Left forelimb (tissue), 1 donor: Measurements from ENCODE around the gene VPS39.
"Not testable (repeated sequence)": the region's sequence is repeated elsewhere in the genome, so short reads cannot be mapped to it uniquely, and the experiment has no call there.

Experiments used
- DNase-seq: peaks from one replicate; pipeline ENCODE4 v3.0.0-alpha.2; 2018; ENCODE audit warnings: low spot score

The VPS39 gene, protein sequence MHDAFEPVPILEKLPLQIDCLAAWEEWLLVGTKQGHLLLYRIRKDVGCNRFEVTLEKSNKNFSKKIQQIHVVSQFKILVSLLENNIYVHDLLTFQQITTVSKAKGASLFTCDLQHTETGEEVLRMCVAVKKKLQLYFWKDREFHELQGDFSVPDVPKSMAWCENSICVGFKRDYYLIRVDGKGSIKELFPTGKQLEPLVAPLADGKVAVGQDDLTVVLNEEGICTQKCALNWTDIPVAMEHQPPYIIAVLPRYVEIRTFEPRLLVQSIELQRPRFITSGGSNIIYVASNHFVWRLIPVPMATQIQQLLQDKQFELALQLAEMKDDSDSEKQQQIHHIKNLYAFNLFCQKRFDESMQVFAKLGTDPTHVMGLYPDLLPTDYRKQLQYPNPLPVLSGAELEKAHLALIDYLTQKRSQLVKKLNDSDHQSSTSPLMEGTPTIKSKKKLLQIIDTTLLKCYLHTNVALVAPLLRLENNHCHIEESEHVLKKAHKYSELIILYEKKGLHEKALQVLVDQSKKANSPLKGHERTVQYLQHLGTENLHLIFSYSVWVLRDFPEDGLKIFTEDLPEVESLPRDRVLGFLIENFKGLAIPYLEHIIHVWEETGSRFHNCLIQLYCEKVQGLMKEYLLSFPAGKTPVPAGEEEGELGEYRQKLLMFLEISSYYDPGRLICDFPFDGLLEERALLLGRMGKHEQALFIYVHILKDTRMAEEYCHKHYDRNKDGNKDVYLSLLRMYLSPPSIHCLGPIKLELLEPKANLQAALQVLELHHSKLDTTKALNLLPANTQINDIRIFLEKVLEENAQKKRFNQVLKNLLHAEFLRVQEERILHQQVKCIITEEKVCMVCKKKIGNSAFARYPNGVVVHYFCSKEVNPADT

DNA sequence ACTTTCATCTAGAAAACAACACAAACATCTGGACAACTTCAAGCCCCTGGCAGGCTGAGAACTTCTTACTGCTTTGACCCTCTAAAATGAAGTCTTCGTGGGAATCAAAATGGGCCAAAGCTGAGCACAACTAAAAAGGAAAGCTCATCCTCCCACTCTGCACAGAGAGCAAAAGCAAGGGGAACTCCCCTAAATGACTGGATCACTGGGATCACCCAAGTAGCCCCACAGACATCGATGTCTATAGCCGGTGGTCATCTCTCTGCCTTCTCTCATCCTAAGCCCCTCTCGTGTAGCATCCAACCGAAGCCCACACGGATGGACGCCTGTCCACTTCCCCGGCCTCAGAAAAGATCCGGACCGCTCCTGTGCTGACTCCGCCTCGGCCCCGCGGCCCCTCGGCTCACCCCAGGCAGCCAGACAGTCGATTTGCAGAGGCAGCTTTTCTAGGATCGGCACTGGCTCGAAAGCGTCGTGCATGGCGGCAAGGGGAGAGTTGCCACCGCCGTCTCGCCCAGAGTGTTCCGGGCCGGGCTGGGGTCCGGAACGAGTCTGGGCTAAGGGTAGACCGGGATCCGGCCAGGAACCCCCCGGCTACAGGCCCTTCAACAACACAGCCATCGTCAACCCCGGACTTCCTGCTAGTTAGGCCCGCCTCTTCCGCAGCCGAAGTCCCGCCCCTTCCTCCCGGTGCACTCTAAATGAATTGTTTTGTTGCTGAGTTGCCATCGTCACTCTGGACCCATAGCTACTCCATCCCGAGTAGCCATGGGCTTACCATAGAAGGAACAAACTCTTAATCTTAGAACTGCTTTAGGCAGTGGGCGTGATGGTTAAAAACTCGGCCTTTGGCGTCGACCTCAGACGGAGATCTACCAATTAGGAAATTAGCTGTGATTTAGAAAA lies at the start of gene VPS39:
Gene VPS39, minus strand, starts transcription at position 631 of the 906 bp plus-strand sequence. Its CDS starts 151 bp downstream, at position 480.
- peak; percentile 90 for DNase-seq

- DNase-seq = no peak
Observed at GRCh38 chr15:42253300-42253699, 45.2 kb upstream of the VPS39 start.

GRCh38 chr15:42240823-42241222 lies 32.7 kb upstream of the VPS39 start:
- no peak for DNase-seq

GRCh38 chr15:42239528-42240182 lies 31.6 kb upstream of the VPS39 start:
- no peak for DNase-seq

DNA sequence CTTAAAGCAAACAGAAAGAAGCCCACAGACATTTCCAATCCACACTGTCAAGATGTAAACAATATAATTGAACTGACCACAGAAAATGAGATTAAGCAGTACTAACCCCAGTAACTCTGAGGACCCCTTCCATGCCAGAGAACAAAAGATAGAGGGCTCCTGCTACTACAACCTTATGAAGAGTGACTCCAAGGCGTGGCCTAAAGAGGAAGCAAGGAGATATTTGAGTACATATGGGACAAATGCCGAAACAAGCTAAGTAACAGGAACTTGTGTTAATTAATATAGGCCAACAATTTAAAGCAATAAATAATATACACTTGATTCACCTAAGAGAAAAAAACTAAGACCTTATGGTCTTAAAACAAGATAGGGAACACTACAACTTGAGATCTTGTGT lies 25.0 kb upstream of the VPS39 start:
- DNase-seq = no peak

DNA sequence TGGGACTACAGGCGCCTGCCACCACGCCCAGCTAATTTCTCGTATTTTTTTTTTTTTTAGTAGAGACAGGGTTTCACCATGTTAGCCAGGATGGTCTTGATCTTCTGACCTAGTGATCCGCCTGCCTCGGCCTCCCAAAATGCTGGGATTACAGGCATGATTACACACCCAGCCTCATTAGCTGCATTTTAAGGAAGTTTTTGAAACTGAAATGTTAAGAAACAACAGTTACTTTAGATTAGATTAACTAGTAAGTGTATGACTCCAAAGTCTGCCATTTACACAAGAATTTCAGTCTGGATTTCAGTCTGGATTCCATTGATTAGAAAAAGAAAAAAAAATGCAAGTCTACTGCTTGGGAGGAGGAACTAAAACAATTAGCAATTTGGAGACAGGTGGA lies 24.5 kb upstream of the VPS39 start:
- no peak for DNase-seq

DNA sequence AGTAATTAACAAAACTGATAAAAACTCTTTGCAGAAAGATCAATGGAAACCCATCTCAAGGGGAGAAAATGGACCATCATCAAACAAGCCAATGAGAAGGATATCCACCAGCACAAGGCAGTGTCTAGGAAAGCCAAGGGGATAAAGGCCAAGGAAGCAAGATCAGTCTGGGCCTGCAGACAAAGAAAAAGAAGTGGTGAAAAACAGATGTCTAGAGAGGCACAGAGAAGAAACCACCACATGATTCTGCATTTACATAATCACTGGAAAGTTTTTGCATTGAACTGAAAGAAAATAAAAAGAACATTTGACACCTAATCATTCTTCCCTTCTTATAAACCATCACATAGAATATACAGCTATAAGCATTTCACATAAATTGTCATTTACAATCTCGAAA lies 23.0 kb upstream of the VPS39 start:
- DNase-seq = no peak

GRCh38 chr15:42228981-42229380 lies 20.9 kb upstream of the VPS39 start:
- not testable (repeated sequence) for DNase-seq

DNA sequence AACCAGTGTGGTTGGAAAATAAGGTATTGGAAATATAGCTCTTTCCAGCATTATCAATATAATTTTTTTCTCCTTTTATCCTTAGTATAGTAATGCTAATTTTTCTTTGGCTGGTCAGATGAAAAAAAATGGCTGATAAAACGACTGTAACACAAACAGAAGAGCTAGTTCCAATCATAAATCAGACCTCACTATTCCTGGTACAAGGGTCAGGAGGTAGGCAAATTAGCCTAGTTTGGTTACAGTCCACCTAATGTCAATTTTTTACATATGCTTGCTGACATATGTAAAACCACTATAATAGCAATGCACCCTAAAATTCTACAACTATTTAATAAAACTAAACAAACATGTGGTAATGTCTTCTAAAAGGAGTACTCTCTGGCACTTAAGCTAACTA lies 19.9 kb upstream of the VPS39 start:
- DNase-seq = no peak

GRCh38 chr15:42226648-42227047 lies 18.5 kb upstream of the VPS39 start:
- DNase-seq = no peak

DNA sequence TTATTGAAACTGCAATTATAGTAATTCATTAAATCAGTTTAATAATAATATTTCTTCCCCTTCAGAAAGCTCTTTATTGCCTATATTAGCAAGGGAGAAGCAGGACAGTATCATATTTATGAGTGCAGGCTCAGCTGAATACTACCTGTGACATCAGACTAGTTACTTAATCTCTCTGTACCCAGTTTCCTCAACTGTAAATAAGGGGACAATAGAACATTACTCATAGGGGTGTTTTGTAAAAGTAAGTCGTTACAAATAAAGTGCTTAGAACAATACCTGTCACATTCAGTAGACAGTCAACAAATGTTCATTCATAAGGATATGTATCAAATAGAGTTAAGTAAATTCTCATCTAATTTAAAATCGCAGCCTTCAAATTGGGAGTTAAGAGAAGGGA lies 12.1 kb upstream of the VPS39 start:
- DNase-seq = no peak

DNA sequence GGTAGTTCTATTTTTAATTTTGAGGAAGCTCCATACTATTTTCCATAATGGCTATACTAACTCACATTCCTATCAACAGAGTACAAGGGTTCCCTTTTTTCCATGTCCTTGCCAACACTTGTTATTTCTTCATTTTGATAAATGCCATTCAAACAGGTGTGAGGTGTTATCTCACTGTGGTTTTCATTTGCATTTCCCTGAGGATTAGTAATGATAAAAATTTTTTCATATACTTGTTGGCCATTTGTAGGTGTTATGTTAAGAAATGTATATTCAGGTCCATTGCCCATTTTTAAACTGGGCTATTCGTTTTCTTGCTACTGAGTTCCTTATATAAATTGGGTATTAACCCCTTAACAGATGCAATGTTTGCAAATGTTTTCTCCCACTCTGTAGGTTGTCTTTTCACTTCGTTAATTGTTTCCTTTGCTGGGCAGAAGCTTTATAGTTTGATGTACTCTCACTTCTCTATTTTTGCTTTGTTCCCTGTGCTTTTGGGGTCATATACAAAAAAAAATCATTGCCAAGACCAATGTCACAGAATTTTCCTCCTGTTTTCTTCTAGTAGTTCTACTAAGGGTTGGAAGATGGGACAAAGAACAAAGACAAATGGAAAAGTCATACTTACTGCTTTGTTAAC lies 11.0 kb upstream of the VPS39 start:
- no peak for DNase-seq

GRCh38 chr15:42217568-42217967 lies 9.5 kb upstream of the VPS39 start:
- DNase-seq = no peak

GRCh38 chr15:42215913-42216829 lies 8.1 kb upstream of the VPS39 start:
- no peak for DNase-seq

GRCh38 chr15:42214600-42214999 lies 6.5 kb upstream of the VPS39 start:
- no peak for DNase-seq

GRCh38 chr15:42213511-42213910 lies 5.4 kb upstream of the VPS39 start:
- DNase-seq = no peak

DNA sequence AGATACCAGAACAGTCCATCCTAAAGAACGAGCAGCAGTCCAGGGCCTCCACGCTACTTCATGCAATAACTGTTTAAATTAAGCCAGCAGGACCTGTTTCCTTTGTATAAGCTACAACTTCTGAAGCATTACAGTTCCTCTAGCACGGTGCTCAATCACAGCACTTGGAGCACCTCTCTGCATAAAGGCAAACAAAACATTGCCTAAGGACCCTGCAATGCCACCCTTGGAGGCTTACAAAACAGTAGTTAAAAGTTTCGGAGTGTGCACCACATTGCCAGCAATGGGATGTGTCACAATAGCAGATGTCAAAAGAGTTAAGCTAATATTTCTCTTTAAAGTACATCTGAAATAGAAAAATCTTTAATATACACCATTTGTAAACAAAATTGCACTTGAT lies 2.6 kb upstream of the VPS39 start:
- DNase-seq = no peak

- no peak for DNase-seq
Observed at GRCh38 chr15:42206406-42206805, 1.7 kb downstream of the VPS39 start.

DNA sequence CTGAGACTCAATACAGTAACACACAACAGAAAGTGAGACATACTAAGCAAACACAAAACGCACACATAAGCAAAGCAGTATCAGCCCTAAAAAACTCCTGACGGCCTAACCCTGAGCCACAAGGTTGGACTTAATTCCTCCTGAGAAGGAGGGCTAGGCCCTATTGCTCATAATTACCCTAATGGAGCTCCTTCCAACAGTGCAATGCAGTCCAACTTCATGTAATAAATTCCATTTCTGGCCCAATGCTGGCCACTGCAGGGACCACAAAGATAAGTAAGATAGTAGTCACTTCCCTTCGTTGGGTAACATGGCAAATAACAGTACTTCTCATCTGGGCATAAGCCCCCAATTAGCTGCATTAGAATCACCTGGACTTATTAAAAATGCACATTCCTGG lies 4.2 kb downstream of the VPS39 start:
- no peak for DNase-seq

- no peak for DNase-seq
Observed at GRCh38 chr15:42202653-42203052, 5.5 kb downstream of the VPS39 start.
